Retinal pigment epithelial cell (primary cell): ENCODE data around the gene NUTF2.

Experiments used
- DNase-seq: peaks from one replicate; pipeline ENCODE4 v3.0.0-alpha.2; 2010; ENCODE audit warnings: low read depth
- H3K4me3 ChIP-seq: 2 replicates; pipeline ENCODE4 v1.5.1; 2011; ENCODE audit warnings: mild to moderate bottlenecking, low read length, control low read depth, moderate library complexity
- CTCF ChIP-seq: conservative IDR thresholded peaks from 2 replicates; pipeline ENCODE4 v1.5.1; 2011; ENCODE audit warnings: low read depth, low read length, control low read depth, inconsistent platforms

NUTF2 gene

GRCh38 chr16:67846320-67847063 lies at the start of gene NUTF2:
Gene NUTF2 (plus strand): TSS chr16:67846933. CDS start chr16:67865131, 18,198 bp downstream.
- H3K4me3 ChIP-seq = peak within 1 kb of the TSS; percentile 88
- peak; percentile 70 for DNase-seq
- no peak for TF ChIP-seq CTCF

DNA sequence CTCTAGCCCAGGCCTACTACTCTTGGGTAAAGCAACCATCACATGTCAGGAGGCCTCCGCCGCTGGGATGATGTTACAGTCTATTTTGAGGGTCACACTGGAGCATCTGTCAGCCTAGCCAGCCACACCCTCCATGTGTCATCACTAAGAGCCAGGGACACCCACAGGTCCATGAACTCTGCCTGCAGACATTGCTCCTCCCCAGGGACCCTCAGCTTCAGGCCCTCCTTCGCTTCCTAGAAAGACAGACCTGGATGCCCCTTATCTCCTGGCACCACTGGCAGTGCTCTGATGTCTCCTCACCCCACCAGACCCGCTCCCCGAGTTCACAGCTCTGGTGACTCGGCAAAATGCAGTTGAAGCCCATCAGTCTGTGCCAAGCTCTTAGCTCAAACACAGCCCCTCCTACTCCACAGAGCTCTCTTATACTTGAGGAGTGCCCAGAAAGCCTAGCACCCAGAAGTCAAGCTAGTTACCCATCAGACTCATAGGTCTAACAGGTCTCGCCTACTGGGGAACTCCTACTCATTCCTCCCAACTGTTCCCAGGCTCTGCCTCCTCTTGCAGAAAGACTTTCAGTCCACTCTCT lies 46.3 kb upstream of the NUTF2 start:
- no peak for DNase-seq
- H3K4me3 ChIP-seq = no peak overlapping the region
- TF ChIP-seq CTCF = no peak

- H3K4me3 ChIP-seq = no peak overlapping the region
- no peak for TF ChIP-seq CTCF
- DNase-seq = no peak
Measured at GRCh38 chr16:67801241-67801640, 45.5 kb upstream of the NUTF2 start.

GRCh38 chr16:67801883-67802282 lies 44.9 kb upstream of the NUTF2 start:
- TF ChIP-seq CTCF = no peak
- H3K4me3 ChIP-seq = no peak overlapping the region
- DNase-seq = no peak

DNA sequence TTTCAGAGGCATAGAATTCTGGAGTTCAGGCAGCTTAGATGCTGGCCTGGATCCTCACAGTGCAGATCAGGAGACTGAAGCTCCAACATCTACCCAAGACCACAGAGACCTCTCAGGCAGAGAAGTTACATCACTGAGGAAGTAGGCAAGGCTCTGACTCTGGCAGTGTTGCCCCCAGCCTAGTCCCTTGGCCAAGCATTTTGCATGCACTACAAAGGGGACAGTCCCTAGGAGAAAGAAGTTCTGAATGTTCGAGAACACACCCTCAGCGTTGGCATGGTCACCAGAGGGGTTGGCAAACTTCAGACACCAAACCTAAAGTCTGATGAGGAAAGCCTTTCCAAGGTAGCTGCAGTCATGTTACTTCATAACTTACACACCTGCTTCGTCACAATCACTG lies 42.8 kb upstream of the NUTF2 start:
- H3K4me3 ChIP-seq = no peak overlapping the region
- no peak for DNase-seq
- no peak for TF ChIP-seq CTCF

DNA sequence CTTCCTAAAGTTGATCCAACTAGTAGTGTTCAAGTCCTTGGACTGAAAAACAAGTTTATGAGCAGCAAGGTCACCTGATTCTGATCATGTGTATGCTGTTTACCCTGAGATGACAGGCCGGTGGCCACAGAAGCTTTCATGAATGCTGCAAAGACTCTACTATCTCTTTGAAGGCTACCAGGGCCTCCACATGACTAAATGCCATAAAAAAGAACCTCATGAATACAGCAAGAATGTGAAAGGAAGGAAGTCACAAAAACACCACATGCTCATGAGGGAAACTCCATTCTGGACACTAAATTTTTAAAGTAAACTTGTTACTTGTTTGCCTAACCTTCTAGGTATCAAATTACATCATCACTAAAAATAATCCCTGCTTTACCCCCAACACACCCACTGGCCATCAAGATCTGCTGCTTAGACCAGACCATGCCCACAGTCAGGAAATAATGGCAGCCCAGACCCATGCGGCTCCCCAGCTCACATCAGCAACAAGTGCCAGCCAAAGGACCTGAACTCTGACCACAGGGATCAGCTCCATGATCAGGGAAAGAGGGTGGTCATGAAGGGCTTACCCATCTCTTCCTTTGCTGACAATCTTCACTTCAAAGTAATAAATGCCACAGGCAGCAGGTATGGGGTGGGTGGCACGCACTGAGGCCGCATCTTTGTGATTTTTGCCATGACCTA lies 41.7 kb upstream of the NUTF2 start:
- TF ChIP-seq CTCF = no peak
- H3K4me3 ChIP-seq = peak overlapping the region; percentile 80
- DNase-seq = no peak
